Lung microvascular endothelial cell (primary cell): ENCODE data around the gene SUSD5. TPM values are rescaled to one million over a fixed set of nuclear protein-coding genes. Genes with fewer than 3 reads are reported as not detected.
"Not testable (repeated sequence)": the region's sequence is repeated elsewhere in the genome, so short reads cannot be mapped to it uniquely, and the experiment has no call there.

ENCODE experiments used
- DNase-seq, 2 donors: peaks; one replicate each; pipeline versions ENCODE4 v3.0.0 to v3.0.0-alpha.2; 2010; ENCODE audit warnings: low read depth in 2 of 2
- total RNA-seq: library from RNA; depleted of rRNA; stranded (reverse); fragments of >200 nt; gene quantifications from 2 replicates; pipeline ENCODE4 v1.2.1, GENCODE V29; 2014

The SUSD5 gene
- total RNA-seq, 1 donor from 2014 or later: under 0.01 TPM

DNA sequence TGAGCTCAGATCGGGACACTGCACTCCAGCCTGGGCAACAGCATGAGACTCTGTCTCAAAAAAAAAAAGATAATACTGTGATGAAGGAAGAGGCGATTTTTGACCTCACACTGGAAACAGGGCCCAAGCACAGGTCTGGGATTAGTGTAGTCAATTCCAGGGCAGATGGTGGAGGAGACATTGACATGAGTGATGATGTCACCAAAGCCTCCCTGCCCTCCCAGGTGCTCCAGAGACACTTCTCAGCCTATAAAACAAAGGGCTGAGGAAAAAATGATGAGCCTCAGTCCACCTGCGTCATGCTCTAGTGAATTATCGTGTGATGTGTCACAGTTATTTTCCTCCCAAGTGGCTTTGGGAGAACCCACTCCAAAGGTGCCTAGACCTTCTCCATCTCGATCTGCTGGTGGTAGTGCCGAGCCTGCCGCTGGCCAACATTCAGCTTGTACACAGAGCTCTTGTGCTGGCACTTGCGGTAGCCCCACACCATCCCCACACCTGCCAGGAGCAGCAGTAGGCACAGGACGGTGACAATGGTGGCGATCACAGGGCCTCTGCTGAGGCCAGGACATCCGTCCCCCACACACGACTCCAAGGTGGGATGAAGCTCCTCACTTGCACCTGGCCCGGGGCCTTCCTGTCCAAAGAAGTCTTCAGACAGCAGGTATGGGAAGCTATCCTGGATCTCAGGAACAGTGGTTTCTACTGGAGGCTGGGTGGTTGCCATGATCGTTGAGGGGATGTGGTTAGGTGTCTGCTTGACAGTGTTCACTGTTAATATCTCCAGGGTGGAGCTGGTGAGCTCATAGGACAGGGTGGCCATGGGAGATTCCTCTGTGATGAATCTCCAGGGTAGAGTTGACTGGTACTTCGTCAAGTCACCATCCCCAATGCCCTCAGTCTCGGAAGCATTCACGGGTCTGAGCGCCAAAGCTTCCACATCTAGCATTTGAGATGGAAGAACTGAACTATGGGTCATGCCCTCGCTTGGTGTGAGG is 65.9 kb downstream of the SUSD5 start:
- no peak for DNase-seq

DNA sequence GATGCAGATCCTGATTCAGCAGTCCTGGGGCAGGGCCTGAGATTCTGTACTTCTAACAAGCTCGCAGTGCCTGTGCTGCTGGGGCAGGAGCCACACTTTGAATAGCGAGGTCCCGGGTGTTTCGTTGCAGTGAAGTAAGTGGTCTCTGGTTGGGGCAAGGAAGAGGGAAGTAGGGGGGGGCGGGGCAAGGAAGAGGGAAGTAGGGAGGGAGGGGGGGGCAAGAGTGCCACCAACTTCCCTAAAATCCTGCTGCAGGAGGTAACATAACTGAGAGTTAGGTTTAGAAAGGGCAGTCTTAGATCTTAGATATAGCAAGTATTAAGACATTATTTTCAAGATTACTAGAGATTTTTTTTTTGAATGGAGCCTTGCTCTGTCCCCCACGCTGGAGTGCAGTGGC is 69.3 kb downstream of the SUSD5 start:
- DNase-seq: no peak

DNA sequence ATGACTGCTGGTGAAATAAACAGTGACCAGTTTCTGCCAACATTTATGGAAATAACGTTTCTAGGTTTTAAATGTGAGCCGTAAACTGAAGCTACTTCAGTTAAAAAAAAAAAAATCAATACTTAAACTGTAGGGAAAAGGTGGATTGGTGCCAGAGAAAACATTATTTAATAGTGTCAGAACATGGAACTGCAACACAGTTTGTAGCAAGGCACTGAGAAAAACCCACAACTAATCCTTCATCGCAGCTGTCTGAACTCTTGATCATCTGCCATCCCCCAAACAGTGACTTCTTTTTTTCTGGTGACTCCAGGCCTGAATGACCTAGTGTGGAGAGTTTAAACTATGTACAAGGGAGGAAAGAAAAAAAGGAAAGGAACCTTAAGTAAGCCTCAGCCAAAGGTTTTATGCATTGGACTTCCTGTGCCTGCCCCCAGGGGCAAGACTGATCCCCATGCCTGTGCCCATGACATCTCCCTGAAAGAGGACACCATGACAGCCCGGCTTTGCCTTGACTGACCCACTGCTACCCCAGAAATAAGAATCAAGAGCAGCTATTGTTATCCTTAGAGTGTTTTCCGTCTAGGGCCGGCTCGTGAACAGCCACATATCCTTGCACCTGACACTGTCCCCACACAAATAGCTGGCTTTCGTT is 71.7 kb downstream of the SUSD5 start:
- DNase-seq: peak; percentile 17 to 65

DNA sequence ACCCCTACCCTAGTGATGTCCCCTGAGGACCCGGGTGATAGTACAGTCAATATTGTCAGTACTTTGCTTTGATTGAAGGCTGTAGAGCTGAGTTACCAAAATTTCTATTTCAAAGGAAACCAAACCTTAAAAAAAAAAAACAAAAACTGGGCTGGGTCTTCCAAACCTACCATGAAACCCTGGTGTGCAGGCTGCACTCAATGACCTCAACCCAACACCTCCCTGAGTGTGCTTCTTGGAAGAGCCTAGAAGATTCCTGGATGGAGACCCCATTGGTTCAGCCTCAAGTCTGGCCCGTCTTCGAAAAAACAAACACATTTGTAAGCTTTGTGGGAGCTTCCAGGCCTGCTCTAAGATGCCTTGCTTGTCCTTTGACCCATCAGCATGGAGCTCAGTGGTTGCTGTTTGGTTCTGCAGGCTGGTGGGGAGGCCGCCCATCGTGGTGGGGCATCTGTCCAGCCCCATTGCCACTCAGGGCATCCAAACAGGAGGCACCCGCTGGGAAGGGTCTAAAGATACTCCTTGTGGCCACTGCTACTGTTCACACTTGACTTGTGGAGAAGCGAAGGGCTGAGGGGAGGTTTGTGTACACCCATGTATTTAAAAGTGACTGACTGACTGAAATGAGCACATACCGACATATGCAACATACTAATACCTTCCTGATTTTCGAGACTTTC is 72.6 kb downstream of the SUSD5 start:
- DNase-seq: no peak

DNA sequence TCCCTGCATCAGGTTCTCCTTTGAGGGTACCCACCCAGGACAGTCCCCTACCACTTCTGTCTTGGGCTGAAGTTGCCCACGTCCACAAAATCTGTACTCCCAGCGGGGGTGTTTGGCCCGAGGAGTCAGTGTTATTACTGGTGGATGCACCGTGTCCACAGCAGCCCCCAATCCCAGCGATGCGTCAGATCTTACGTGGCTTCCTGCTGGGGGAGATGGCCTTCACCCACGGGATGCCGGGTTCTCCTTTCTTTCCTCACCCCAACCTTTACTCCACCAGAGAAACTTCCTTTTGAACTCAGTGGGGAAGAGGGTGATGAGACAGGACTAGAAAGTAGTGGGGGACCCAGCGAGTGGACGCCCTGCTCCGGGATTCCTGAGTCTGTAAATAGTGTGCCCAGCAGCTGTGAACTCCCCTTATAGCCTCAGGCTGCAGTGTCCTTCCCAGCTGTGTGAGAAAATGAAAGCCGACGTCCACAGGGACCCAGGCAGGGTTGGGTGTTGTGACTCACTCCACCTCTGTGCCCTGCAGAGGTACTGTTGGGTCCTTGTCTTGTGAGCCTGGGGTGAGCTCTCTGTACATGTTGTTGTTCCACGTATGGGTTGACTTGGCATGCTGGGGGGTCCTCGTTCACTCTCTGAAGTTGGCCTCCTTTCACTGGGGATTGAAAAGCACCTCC is 73.2 kb downstream of the SUSD5 start:
- DNase-seq: no peak

DNA sequence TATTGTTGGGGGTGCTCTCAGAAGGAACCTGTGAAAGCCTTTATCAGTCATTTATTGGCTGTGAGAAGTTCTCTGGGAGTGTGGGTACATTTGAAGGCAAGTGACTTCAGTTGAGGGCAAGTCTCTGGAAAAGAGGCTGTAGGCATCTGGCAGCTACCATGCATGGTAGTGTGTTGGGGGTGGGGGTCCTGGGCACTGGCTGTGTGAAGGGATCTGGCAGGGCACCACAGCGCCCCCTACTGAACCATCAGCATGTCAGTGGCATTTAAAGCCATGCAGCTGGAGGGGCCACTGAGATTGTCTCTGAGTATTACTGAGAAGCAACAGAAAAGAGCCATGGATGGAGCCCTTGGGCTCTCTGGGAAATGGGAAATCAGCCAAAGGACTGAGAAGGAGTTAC is 74.2 kb downstream of the SUSD5 start:
- peak; percentile 14 to 22 for DNase-seq

DNA sequence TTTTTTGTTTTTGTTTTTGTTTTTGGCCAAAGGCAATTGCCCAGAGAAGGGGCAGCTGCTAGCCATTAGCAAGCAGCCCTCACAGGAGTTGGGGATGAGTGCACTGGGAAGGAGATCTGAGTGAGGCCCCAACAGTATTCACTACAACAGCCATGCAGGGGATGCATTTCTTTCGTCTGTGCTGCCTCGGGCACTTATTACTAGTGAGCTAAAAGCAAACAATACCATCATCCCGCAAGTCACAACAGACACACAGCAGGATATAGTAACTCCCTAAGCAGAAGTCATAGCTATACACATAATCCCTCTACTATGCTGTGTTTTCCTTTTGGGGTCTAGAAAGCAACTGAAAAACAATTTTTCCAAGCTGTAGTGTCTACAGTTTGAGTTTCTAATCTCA is 77.6 kb downstream of the SUSD5 start:
- DNase-seq: no peak

DNA sequence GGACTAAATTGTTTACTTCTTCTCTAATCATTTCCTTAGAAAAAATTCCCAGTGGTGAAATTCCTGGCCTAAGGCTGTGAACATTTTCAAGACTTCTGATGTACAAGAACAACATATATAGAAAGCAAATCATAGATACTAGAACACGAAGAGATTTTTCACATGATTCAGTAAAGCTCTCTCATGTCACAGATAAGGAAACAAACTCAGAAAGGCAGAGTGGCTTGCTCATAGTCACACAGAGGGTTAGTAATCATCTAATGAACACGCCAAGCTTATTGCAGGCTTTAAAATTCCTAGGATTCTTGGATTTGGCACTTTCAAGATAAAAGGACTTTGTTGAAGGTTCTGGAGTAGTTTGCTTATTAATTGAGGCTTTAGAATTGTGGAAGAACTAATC is 78.6 kb downstream of the SUSD5 start:
- DNase-seq: no peak

DNA sequence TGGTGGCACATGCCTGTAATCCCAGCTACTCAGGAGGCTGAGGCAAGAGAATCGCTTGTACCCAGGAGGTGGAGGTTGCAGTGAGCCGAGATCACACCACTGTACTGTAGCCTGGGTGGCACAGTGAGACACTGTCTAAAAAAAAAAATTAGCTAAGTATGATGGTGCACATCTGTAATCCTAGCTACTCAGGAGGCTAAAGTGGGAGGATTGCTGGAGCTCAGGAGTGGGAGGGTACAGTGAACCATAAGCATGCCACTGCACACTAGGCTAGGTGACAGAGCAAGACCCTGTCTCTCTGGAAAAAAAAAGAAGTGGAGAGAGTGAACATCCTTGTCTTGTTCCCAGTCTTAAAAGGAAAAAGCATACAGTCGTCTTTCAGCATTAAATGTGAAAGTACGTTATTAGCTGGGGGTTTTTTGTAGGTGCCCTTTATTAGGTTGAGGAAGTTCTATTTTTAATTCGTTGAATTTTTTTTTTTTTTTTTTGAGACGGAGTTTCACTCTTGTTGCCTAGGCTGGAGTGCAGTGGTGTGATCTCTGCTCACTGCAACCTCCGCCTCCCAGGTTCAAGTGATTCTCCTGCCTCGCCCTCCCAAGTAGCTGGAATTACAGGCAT is 79.5 kb downstream of the SUSD5 start:
- DNase-seq: not testable (repeated sequence)

DNA sequence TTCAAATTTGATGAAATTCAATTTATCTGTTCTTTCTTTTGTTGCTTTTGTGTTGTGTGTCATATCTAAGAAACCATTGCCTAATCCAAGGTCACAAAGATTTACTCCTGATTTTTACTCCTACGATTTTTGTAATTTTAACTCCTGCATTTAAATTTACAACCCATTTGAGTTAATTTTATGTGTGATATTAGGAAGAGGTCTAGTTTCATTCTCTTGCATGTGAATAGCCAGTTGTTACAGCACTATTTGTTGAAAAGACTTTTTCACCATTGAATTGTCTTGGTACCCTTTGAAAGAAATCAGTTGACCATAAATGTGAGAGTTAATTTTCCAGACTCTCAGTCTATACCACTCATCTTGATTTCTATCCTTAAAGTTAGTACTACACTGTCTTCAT is 80.9 kb downstream of the SUSD5 start:
- DNase-seq: no peak

DNA sequence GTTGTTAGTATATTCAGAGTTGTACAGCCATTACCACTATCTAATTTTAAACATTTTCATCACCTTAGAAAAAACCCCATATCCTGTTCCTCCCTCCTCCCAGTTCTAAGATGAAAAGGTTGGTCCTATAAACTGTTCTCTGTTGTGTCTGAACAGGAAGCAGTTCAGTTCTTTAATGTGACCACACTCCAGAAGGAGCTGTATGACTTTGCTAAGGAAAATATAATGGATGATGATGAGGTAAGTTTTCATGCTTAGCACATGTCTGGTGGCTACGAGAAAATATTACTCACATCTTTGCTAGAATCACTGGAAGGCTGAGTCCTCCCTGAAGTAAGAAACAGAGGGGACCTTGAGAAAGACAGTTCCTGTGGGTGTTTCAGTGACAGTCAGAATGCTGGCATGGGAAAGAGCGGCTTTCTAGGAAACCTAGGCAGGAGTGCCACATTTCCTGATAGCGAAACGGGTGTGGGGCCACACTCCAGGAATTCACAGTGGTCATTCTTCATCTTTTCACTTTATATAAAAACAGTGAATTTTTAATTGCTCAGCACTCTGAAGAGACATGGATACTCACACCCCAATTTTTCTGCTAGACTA is 84.5 kb downstream of the SUSD5 start:
- peak in 1 of 2 donors; percentile 78 for DNase-seq

DNA sequence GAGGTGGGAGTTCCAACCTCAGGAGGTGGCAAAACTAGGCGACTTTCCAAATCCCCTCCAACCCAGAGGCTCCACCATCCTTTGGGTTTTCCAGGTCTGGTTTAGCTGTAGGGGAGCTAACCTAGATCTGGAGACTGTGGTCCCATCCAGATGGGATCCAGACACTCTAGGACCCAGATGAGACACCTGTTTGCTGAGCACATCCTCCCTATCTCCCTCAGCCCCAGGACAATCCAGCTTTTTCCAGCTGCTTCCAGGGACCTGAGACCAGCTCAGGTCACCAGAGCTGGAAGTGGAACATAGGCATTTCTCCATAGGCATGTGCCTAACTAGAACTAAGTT is 86.6 kb downstream of the SUSD5 start:
- DNase-seq: no peak

DNA sequence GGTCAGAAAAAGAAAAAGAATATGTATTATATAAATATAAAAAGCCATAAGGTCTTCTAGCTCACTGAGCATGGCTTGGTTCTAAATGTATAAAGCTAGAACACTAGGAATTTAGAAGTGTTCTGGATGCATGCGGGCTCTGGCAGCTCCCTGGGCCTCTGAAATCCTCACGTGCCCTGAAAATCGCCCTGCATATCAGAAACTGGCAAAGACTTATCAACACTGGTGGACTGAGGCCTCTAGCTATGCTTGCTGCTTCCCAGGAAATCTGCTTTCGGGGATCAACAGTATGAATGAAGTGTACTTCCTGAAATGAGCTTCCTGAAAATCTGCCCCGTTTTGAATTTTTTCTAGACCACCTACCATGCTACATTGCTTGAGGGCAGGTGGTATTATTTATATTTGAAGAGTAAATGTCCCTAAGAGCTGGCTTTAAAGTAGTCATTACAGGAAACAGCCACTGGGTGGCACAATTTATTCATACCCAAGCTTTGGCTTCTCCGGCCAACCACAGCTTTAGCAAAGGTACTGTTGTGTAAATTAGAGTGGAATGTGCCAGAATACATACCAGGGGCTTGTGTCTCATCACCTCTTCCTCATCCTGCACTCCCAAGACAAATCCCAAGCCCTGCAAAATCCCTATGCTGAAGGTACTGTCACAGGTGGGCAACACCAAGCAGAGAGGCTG is 87.1 kb downstream of the SUSD5 start:
- peak; percentile 77 to 84 for DNase-seq

DNA sequence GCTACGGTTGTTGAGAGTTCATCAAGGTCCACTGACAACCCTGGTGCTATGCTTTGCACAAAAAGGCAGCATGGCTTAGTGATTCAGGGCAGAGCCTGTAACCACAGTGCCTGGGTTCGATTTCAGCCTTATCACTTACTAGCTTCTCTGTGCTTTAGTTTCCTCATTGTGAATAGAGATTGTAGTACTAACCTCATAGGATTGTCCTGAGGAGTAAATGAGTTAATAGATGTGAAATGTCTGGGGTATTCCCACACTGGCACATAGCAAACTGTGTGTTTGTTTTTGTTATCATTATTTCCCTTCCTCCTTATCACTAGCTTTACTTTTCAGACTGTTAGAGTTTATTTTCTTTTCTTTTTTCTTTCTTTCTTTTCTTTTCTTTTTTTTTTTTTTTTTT is 88.5 kb downstream of the SUSD5 start:
- no peak for DNase-seq

DNA sequence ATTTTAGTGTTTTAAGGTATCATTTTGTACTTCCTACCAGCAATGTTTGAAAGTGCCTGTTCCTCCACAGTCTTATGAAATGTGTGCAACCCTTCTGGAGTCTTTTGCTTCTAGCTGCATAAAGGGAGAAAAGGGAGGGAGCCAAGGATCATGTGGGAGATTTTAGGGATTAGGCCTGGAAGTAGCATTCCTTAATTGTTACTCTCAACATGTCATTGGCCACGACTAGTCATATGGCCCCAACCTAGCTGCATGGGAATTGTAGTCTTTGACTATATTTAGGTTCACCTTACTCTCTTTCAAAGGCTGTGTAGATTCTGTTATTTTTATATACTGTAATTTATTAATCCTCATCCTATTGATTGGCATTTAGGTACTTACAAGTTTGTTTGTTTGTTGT is 89.9 kb downstream of the SUSD5 start:
- no peak for DNase-seq

DNA sequence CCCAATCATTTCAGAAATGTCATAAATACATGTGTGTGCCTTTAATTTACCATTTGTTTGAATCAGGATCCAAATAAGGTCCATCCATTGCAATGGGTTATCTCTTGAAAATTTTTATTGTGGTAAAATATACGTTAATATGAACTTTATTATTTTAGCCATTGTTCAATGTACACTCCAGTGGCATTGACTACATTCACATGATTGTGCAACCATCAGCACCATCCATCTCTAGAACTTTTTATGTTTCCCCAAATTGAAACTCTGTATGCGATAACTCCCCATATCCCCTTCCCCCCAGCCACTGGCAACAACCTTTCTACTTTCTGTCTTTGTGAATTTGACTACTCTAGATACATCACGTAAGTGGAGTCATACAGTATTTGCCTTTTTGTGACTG is 92.8 kb downstream of the SUSD5 start:
- no peak for DNase-seq

DNA sequence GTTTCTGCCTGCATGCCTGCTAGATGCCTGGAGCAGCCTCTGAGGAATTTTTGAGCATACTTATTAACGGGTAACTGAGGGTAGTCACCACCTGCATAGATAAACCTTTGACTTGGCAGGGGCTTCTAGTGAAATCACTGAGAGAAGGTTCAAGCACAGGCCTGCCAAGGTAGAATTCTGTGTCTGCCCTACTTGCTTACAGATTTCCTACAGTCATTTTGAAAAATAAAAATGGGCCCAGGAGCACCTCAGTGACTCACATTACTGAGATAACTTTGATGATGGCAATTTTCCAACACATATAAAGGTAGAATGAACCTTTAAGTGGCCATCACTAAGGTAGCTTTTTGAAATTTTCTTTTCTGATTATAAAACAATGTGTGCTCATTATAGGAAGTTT is 94.0 kb downstream of the SUSD5 start:
- no peak for DNase-seq

DNA sequence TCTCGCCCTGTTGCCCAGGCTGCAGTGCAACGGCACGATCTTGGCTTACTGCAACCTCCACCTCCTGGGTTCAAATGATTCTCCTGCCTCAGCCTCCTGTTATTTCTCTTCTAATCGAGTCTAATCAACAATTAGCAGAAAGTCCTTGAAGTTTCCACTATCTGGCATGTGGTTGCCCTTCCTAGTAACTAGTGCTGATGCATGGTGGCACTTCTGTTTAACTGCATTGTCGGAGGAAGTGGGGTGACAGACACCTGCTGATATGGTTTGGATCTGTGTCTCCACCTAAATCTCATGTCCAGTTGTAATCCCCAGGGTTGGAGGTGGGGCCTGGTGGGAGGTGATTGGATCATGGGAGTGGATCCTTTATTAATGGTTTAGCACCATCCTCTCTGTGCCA is 95.6 kb downstream of the SUSD5 start:
- no peak for DNase-seq

DNA sequence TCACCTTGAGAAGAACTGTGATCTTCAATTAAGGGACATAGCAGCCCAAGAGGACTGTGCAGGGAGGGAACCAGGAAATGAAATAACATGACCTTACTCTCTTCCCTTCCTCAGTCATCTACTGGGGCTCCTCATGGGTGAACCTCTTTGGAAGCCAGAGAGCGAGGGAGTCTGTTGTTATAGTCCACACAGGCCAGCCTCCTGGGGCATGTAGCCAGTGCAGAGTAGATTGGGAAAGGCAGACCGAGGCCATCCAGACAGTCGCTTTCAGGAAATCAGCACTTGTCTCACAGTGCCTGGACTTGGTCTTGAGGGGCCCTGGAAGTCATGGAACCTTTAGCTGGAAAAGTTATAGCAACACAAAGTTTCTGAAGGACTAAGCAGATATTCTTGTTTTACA is 98.7 kb downstream of the SUSD5 start:
- DNase-seq: no peak

DNA sequence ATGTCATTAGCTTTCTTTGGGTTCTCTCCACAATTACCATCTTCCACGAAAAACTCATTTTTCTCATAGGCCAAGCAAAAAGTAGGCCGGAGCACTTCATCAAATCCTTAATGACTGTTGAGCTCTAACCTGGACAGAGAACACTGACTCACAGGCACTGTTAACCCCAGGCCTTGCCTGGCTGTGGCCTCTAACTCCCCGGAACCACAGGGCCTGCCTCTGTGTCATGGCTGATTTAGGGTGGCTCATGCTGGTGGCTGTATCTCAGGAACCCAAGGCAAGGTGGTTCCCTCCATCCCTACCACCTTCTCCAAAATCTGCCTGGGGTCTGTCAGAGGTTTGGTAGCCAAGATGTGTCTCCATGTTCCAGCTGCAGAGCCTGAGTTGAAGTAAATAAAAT is 101.1 kb downstream of the SUSD5 start:
- DNase-seq: no peak
